LoVo (cell line): ENCODE measurements around the gene GNAQ.

Experiments used
- DNase-seq: peaks from one replicate; pipeline ENCODE4 v3.0.0-alpha.2; 2016; ENCODE audit warnings: low spot score

GNAQ gene

GRCh38 chr9:77944556-77945243, 86.9 kb downstream of the GNAQ start:
- peak; percentile 69 for DNase-seq

- no peak for DNase-seq
These were observed 88.6 kb downstream of the GNAQ start for GRCh38 chr9:77943057-77943456.

- no peak for DNase-seq
These were observed 92.4 kb downstream of the GNAQ start for GRCh38 chr9:77939149-77939668.

- no peak for DNase-seq
These were observed 93.4 kb downstream of the GNAQ start for GRCh38 chr9:77938163-77938562.

GRCh38 chr9:77935974-77936373, 95.6 kb downstream of the GNAQ start:
- no peak for DNase-seq

GRCh38 chr9:77935211-77935610, 96.4 kb downstream of the GNAQ start:
- no peak for DNase-seq

GRCh38 chr9:77933976-77934375, 97.6 kb downstream of the GNAQ start:
- DNase-seq: no peak

- no peak for DNase-seq
These were observed 98.6 kb downstream of the GNAQ start for GRCh38 chr9:77933019-77933418.

- no peak for DNase-seq
These were observed 101.7 kb downstream of the GNAQ start for GRCh38 chr9:77929942-77930341.

GRCh38 chr9:77927265-77927664, 104.3 kb downstream of the GNAQ start:
- no peak for DNase-seq

GRCh38 chr9:77926371-77926878, 105.2 kb downstream of the GNAQ start:
- peak; percentile 64 for DNase-seq

- no peak for DNase-seq
These were observed 109.0 kb downstream of the GNAQ start for GRCh38 chr9:77922591-77922990.

GRCh38 chr9:77917800-77918199, 113.8 kb downstream of the GNAQ start:
- DNase-seq: no peak

- DNase-seq: no peak
These were observed 114.8 kb downstream of the GNAQ start for GRCh38 chr9:77916820-77917219.

- no peak for DNase-seq
These were observed 115.2 kb downstream of the GNAQ start for GRCh38 chr9:77916410-77916819.

- no peak for DNase-seq
These were observed 115.9 kb downstream of the GNAQ start for GRCh38 chr9:77915744-77916143.

- no peak for DNase-seq
These were observed 118.5 kb downstream of the GNAQ start for GRCh38 chr9:77912895-77913693.

GRCh38 chr9:77911928-77912327, 119.7 kb downstream of the GNAQ start:
- no peak for DNase-seq

GRCh38 chr9:77910194-77910621, 121.4 kb downstream of the GNAQ start:
- DNase-seq: no peak

GRCh38 chr9:77909306-77909705, 122.3 kb downstream of the GNAQ start:
- DNase-seq: no peak

- no peak for DNase-seq
These were observed 123.3 kb downstream of the GNAQ start for GRCh38 chr9:77908293-77908692.

- DNase-seq: no peak
These were observed 124.0 kb downstream of the GNAQ start for GRCh38 chr9:77907585-77907984.

GRCh38 chr9:77906991-77907390, 124.6 kb downstream of the GNAQ start:
- DNase-seq: no peak
